Measurements from ENCODE around the gene RDH16.

DNA sequence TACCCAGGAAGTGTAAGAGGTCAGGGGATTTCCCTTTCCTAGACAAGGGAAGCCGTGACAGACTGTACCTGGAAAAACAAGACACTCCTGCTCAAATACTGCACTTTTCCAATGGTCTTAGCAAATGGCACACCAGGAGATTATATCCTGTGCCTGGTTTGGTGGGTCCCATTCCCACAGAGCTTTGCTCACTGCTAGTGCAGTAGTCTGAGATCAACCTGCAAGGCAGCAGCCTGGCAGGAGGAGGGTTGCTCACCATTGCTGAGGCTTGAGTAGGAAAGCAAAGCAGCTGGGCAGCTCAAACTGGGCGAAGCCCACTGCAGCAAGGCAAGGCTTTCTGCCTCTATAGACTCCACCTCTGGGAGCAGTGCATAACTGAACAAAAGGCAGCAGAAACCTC is 1.0 kb upstream of the RDH16 start:
- TF ChIP-seq, protein P1, sequence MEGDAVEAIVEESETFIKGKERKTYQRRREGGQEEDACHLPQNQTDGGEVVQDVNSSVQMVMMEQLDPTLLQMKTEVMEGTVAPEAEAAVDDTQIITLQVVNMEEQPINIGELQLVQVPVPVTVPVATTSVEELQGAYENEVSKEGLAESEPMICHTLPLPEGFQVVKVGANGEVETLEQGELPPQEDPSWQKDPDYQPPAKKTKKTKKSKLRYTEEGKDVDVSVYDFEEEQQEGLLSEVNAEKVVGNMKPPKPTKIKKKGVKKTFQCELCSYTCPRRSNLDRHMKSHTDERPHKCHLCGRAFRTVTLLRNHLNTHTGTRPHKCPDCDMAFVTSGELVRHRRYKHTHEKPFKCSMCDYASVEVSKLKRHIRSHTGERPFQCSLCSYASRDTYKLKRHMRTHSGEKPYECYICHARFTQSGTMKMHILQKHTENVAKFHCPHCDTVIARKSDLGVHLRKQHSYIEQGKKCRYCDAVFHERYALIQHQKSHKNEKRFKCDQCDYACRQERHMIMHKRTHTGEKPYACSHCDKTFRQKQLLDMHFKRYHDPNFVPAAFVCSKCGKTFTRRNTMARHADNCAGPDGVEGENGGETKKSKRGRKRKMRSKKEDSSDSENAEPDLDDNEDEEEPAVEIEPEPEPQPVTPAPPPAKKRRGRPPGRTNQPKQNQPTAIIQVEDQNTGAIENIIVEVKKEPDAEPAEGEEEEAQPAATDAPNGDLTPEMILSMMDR (conservative IDR thresholded peaks at IDR 0.05; ENCODE audit: low read depth in 2 of 2), result no peak
- TF ChIP-seq EZH2 (IDR thresholded peaks at IDR 0.05; ENCODE audit: low read depth, unreplicated experiment) (no peak), EZH2phosphoT487 (IDR thresholded peaks at IDR 0.05; ENCODE audit: unreplicated experiment) (no peak), STAT1 (IDR thresholded peaks at IDR 0.05; ENCODE audit: unreplicated experiment) (no peak), ZNF114 (CRISPR knock-in tag; IDR thresholded peaks at IDR 0.05) (no peak), POLR2AphosphoS5 (IDR thresholded peaks at IDR 0.05; ENCODE audit: low read depth) (no peak), ZNF331 (CRISPR knock-in tag; IDR thresholded peaks at IDR 0.05; ENCODE audit: low read depth) (no peak), JUNB (IDR thresholded peaks at IDR 0.05; ENCODE audit: unreplicated experiment) (no peak)
- TF ChIP-seq, protein P2, sequence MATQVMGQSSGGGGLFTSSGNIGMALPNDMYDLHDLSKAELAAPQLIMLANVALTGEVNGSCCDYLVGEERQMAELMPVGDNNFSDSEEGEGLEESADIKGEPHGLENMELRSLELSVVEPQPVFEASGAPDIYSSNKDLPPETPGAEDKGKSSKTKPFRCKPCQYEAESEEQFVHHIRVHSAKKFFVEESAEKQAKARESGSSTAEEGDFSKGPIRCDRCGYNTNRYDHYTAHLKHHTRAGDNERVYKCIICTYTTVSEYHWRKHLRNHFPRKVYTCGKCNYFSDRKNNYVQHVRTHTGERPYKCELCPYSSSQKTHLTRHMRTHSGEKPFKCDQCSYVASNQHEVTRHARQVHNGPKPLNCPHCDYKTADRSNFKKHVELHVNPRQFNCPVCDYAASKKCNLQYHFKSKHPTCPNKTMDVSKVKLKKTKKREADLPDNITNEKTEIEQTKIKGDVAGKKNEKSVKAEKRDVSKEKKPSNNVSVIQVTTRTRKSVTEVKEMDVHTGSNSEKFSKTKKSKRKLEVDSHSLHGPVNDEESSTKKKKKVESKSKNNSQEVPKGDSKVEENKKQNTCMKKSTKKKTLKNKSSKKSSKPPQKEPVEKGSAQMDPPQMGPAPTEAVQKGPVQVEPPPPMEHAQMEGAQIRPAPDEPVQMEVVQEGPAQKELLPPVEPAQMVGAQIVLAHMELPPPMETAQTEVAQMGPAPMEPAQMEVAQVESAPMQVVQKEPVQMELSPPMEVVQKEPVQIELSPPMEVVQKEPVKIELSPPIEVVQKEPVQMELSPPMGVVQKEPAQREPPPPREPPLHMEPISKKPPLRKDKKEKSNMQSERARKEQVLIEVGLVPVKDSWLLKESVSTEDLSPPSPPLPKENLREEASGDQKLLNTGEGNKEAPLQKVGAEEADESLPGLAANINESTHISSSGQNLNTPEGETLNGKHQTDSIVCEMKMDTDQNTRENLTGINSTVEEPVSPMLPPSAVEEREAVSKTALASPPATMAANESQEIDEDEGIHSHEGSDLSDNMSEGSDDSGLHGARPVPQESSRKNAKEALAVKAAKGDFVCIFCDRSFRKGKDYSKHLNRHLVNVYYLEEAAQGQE (IDR thresholded peaks at IDR 0.05; ENCODE audit: unreplicated experiment), result no peak
- TF ChIP-seq, protein P3, sequence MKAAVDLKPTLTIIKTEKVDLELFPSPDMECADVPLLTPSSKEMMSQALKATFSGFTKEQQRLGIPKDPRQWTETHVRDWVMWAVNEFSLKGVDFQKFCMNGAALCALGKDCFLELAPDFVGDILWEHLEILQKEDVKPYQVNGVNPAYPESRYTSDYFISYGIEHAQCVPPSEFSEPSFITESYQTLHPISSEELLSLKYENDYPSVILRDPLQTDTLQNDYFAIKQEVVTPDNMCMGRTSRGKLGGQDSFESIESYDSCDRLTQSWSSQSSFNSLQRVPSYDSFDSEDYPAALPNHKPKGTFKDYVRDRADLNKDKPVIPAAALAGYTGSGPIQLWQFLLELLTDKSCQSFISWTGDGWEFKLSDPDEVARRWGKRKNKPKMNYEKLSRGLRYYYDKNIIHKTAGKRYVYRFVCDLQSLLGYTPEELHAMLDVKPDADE (IDR thresholded peaks at IDR 0.05), result no peak

Data from GM23338 (cell line).